SK-N-SH (cell line): ENCODE results near the gene PNKD. TPM values are rescaled to one million over a fixed set of nuclear protein-coding genes. Genes with fewer than 3 reads are reported as not detected.

ENCODE experiments used
- CTCF ChIA-PET: fragments of 300-600, 350-600 bp; formaldehyde crosslinking; extraction: SDS; loops from one replicate; lab custom pipeline; 2021; lab: Yijun Ruan, JAX
- POLR2A ChIA-PET: fragments of 350-600 bp; sonication (Branson Sonifier 250); formaldehyde crosslinking; extraction: SDS; loops from one replicate; lab custom pipeline; 2020; ENCODE audit warnings: antibody characterized with exemption, inconsistent platforms; lab: Yijun Ruan, JAX
- DNase-seq: peaks from one replicate; pipeline ENCODE4 v3.0.0; 2012
- H2AFZ ChIP-seq: fragments of 200-600 bp; sonication (generic); 2 replicates; pipeline ENCODE4 v1.8.1; 2016; ENCODE audit warnings: antibody characterized with exemption, mild to moderate bottlenecking, low read depth
- H3F3A ChIP-seq: fragments of 200-600 bp; sonication (generic); replicated peaks from 2 replicates; pipeline ENCODE3; 2016; ENCODE audit warnings: antibody characterized with exemption, mild to moderate bottlenecking; ENCODE audit not compliant: insufficient read depth
- H3K27ac ChIP-seq, 2 experiments: fragments of 200-500 bp in 1 of 2; fragments of 200-600 bp in 1 of 2; sonication (Bioruptor generic) in 1 of 2; sonication (generic), shearing (Covaris generic) in 1 of 2; 2 replicates each; pipeline versions ENCODE4 v1.5.1 to v1.6.1; 2014 to 2016; ENCODE audit warnings: low read depth in 2 of 2, inconsistent platforms in 1 of 2, low read length in 1 of 2, mild to moderate bottlenecking in 1 of 2, mixed read lengths in 1 of 2
- H3K27me3 ChIP-seq: fragments of 200-600 bp; sonication (generic), shearing (Covaris generic); 2 replicates; pipeline ENCODE4 v1.6.1; 2016; ENCODE audit warnings: mixed run types; ENCODE audit not compliant: insufficient read depth
- H3K36me3 ChIP-seq, 2 experiments: fragments of 200-500 bp in 1 of 2; fragments of 200-600 bp in 1 of 2; sonication (Bioruptor generic) in 1 of 2; sonication (generic) in 1 of 2; replicated peaks in 1 of 2; 2 replicates each; pipeline versions ENCODE3 to v1.5.1; 2014 to 2016; ENCODE audit warnings: low read length in 1 of 2, mild to moderate bottlenecking in 1 of 2; ENCODE audit not compliant: insufficient read depth in 2 of 2, control insufficient read depth in 1 of 2
- H3K4me1 ChIP-seq, 2 experiments: fragments of 200-500 bp in 1 of 2; fragments of 200-600 bp in 1 of 2; sonication (Bioruptor generic) in 1 of 2; sonication (generic), shearing (Covaris generic) in 1 of 2; 2 replicates each; pipeline versions ENCODE4 v1.5.1 to v1.6.1; 2014 to 2016; ENCODE audit warnings: low read depth in 1 of 2, low read length in 1 of 2, mixed run types in 1 of 2; ENCODE audit not compliant: insufficient read depth in 2 of 2, control insufficient read depth in 1 of 2
- H3K4me2 ChIP-seq: fragments of 200-600 bp; sonication (generic), shearing (Covaris generic); 2 replicates; pipeline ENCODE4 v1.6.1; 2017; ENCODE audit warnings: mixed run types
- H3K4me3 ChIP-seq, 2 experiments: fragments of 200-500 bp in 1 of 2; fragments of 200-600 bp in 1 of 2; sonication (Bioruptor generic) in 1 of 2; sonication (generic), shearing (Covaris generic) in 1 of 2; 2 replicates each; pipeline versions ENCODE4 v1.5.1 to v1.8.1; 2014 to 2016; ENCODE audit warnings: low read depth in 2 of 2, inconsistent platforms in 1 of 2, low read length in 1 of 2, mild to moderate bottlenecking in 1 of 2, mixed read lengths in 1 of 2, moderate library complexity in 1 of 2
- H3K79me2 ChIP-seq: fragments of 200-600 bp; sonication (generic); 2 replicates; pipeline ENCODE4 v1.8.1; 2017; ENCODE audit warnings: mild to moderate bottlenecking; ENCODE audit not compliant: insufficient read depth
- H3K9ac ChIP-seq: fragments of 200-600 bp; sonication (generic); 2 replicates; pipeline ENCODE4 v1.6.1; 2017; ENCODE audit warnings: mixed run types
- H3K9me2 ChIP-seq: fragments of 200-600 bp; sonication (generic); 2 replicates; pipeline ENCODE4 v1.6.1; 2017; ENCODE audit warnings: mixed run types
- H3K9me3 ChIP-seq: fragments of 200-600 bp; sonication (generic); 2 replicates; pipeline ENCODE4 v1.6.1; 2017; ENCODE audit warnings: mixed run types, mild to moderate bottlenecking, moderate library complexity
- H4K20me1 ChIP-seq: fragments of 200-600 bp; sonication (generic); 2 replicates; pipeline ENCODE4 v1.6.1; 2017; ENCODE audit warnings: mild to moderate bottlenecking, mixed run types; ENCODE audit not compliant: insufficient read depth
- CTCF ChIP-seq: fragments of 200-600 bp; sonication (generic); IDR thresholded peaks from 2 replicates; pipeline ENCODE4 v1.6.1; 2017; ENCODE audit warnings: antibody characterized with exemption, mild to moderate bottlenecking, moderate library complexity
- EP300 ChIP-seq, 2 experiments: IDR thresholded peaks; 2 replicates each; pipeline versions ENCODE4 v1.4.0 to v1.6.1; 2012; ENCODE audit warnings: borderline replicate concordance in 1 of 2, low read depth in 1 of 2, low read length in 1 of 2
- EZH2phosphoT487 ChIP-seq: fragments of 200-600 bp; sonication (generic); IDR thresholded peaks from 2 replicates; pipeline ENCODE4 v1.6.1; 2017; ENCODE audit warnings: low read depth, mixed run types, mild to moderate bottlenecking, antibody characterized with exemption, moderate library complexity, borderline replicate concordance
- FOXJ3 ChIP-seq: sonication (generic); formaldehyde crosslinking; IDR thresholded peaks from 2 replicates; pipeline ENCODE4 v1.5.1; 2020; ENCODE audit warnings: mild to moderate bottlenecking, missing genetic modification reagents
- FOXM1 ChIP-seq: IDR thresholded peaks from 2 replicates; pipeline ENCODE4 v1.4.0; 2012; ENCODE audit warnings: low read depth, mild to moderate bottlenecking
- GABPA ChIP-seq: IDR thresholded peaks from 2 replicates; pipeline ENCODE4 v1.4.0; 2012; ENCODE audit warnings: low read depth, mild to moderate bottlenecking
- IRF3 ChIP-seq: fragments of 150-350 bp; IDR thresholded peaks from 2 replicates; pipeline ENCODE4 v1.6.1; 2016; ENCODE audit warnings: mild to moderate bottlenecking, low read depth, low read length
- MAX ChIP-seq: IDR thresholded peaks from 2 replicates; pipeline ENCODE4 v1.4.0; 2012; ENCODE audit warnings: low read depth
- MEF2A ChIP-seq: IDR thresholded peaks from 2 replicates; pipeline ENCODE4 v1.4.0; 2012; ENCODE audit warnings: low read depth, borderline replicate concordance
- NFIC ChIP-seq: IDR thresholded peaks from 2 replicates; pipeline ENCODE4 v1.4.0; 2012; ENCODE audit warnings: borderline replicate concordance
- PBX3 ChIP-seq: IDR thresholded peaks from 2 replicates; pipeline ENCODE4; 2012
- RAD21 ChIP-seq: IDR thresholded peaks from 2 replicates; pipeline ENCODE4 v1.6.1; 2012; ENCODE audit warnings: mild to moderate bottlenecking, low read length
- RXRA ChIP-seq: IDR thresholded peaks from 2 replicates; pipeline ENCODE4 v1.4.0; 2012; ENCODE audit warnings: low read depth, mild to moderate bottlenecking, borderline replicate concordance
- TEAD4 ChIP-seq: IDR thresholded peaks from 2 replicates; pipeline ENCODE4 v1.4.0; 2012; ENCODE audit warnings: mild to moderate bottlenecking, borderline replicate concordance; ENCODE audit not compliant: insufficient read depth
- YY1 ChIP-seq: IDR thresholded peaks from 2 replicates; pipeline ENCODE4 v1.4.0; 2012; ENCODE audit warnings: low read depth, mild to moderate bottlenecking
- WGBS: methylation state at CpG from one replicate; pipeline ENCODE4 v1.1.6; 2017; ENCODE audit warnings: low lambda C conversion rate; 5-methylcytosine and 5-hydroxymethylcytosine counted together
- polyA plus RNA-seq, 3 experiments: library from polyadenylated mRNA; depleted of rRNA; stranded (reverse); fragments of >200 nt; gene quantifications; 2 replicates each; pipeline ENCODE4 v1.2.3, GENCODE V29; 2012
- TF ChIP-seq, protein P1 (sequence below): fragments of 150-350 bp; IDR thresholded peaks from 2 replicates; pipeline ENCODE4 v1.6.1; 2017; ENCODE audit warnings: antibody characterized with exemption, low read length, low read depth, borderline replicate concordance
- TF ChIP-seq, protein P2 (sequence below): IDR thresholded peaks from 2 replicates; pipeline ENCODE4 v1.4.0; 2012; ENCODE audit warnings: low read depth, borderline replicate concordance

PNKD gene
- polyA plus RNA-seq, 1 of the 3 experiments (the other 2 are of a cell fraction) = 101 TPM

- TF ChIP-seq, protein P1, sequence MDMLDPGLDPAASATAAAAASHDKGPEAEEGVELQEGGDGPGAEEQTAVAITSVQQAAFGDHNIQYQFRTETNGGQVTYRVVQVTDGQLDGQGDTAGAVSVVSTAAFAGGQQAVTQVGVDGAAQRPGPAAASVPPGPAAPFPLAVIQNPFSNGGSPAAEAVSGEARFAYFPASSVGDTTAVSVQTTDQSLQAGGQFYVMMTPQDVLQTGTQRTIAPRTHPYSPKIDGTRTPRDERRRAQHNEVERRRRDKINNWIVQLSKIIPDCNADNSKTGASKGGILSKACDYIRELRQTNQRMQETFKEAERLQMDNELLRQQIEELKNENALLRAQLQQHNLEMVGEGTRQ = no peak
- TF ChIP-seq FOXM1 = no peak
- TF ChIP-seq, protein P2, sequence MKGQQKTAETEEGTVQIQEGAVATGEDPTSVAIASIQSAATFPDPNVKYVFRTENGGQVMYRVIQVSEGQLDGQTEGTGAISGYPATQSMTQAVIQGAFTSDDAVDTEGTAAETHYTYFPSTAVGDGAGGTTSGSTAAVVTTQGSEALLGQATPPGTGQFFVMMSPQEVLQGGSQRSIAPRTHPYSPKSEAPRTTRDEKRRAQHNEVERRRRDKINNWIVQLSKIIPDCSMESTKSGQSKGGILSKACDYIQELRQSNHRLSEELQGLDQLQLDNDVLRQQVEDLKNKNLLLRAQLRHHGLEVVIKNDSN = no peak
- no peak for TF ChIP-seq EP300 (IDR thresholded peaks at IDR 0.05; ENCODE audit: borderline replicate concordance in 1 of 2, low read depth in 1 of 2, low read length in 1 of 2)
- no peak for TF ChIP-seq EZH2phosphoT487
- TF ChIP-seq RXRA = no peak
- TF ChIP-seq CTCF = no peak
- TF ChIP-seq GABPA = no peak
- no peak for TF ChIP-seq NFIC
- TF ChIP-seq TEAD4 = no peak
- no peak for TF ChIP-seq YY1
- TF ChIP-seq IRF3 = no peak
- no peak for TF ChIP-seq MEF2A
- TF ChIP-seq FOXJ3 = no peak
- no peak for TF ChIP-seq MAX
- no peak for TF ChIP-seq RAD21
- no peak for TF ChIP-seq PBX3
- CTCF ChIA-PET = interaction anchor here (1.2 kb wide), 1 partner anchor 421 kb away, joined by 3 read pairs; no protein-coding TSS in a partner anchor
- DNase-seq = no peak
- Histone ChIP-seq H3K9me3 (no peaks in the 10 kb centered on the region), H3F3A (no peaks in the 10 kb centered on the region), H3K4me2 (no peak overlapping the region), H3K4me1 (peaks cover 2 to 31% of the 10 kb centered on the region in 2 experiments; a peak in 2 of 4 replicates), H3K79me2 (peaks cover 41% of the 10 kb centered on the region), H4K20me1 (peaks cover 6% of the 10 kb centered on the region; the same call in 1 of the 2 replicates), H3K36me3 (peaks cover 11 to 48% of the 10 kb centered on the region in 2 experiments), H3K27ac (no peak overlapping the region; a peak in 1 of 4 replicates), H3K9me2 (no peaks in the 10 kb centered on the region), H3K4me3 (no peak overlapping the region), H2AFZ (no peak overlapping the region), H3K9ac (no peak overlapping the region), H3K27me3 (no peaks in the 10 kb centered on the region)
- POLR2A ChIA-PET = no interaction called here
- 100% methylated on average over 8 of the region's 15 CpGs for WGBS
These were observed 3.9 kb upstream of the PNKD start for GRCh38 chr2:218266316-218266979.
